ENCODE results near the gene UGT2B17. TPM values are rescaled to one million over a fixed set of nuclear protein-coding genes. Genes with fewer than 3 reads are reported as not detected.

The UGT2B17 gene
- total and polyA plus RNA-seq, 2 of the 4 experiments (the other 2 are of a cell fraction), result not detected

DNA sequence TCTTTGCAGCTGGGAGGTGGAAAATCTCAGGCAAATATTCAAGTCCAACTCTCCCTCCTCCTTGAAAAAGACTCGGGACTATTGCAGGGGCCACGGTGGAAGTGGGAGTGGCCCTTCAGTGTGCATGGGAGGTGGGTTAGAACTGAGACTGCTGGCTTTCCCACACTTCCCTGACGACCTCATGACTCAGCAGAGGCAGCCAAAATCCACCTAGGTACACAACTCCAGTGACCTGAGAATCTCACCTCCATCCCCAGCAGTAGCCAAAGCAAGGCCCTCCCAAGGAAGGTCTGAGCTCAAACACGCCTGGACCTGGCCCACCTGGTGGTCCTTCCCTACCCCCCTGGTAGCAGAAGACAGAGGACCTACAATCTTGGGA lies 6.2 kb upstream of the UGT2B17 start:
- no peak overlapping the region for H4K5ac ChIP-seq (ENCODE audit: low read depth, low read length)
- H2BK15ac ChIP-seq (ENCODE audit: low read depth, low read length), result no peak overlapping the region
- BruUV-seq (replicated peaks), result no TSS peak
- no peak overlapping the region for H2AFZ ChIP-seq (replicated peaks; ENCODE audit: low read length, poor library complexity)
- no peak overlapping the region for H4K8ac ChIP-seq (ENCODE audit: low read depth in 2 of 2, low read length in 2 of 2)
- no peak overlapping the region for H3K18ac ChIP-seq (ENCODE audit: low read depth, low read length)
- no peak for TF ChIP-seq RAD21 (IDR thresholded peaks at IDR 0.05; ENCODE audit: low read length)
- no peak for TF ChIP-seq POLR2A (IDR thresholded peaks at IDR 0.05; ENCODE audit: low read depth, low read length)
- no peak for TF ChIP-seq ELK1 (IDR thresholded peaks at IDR 0.05; ENCODE audit: borderline replicate concordance, low read depth, low read length)
- TF ChIP-seq MAFK (IDR thresholded peaks at IDR 0.05; ENCODE audit: low read depth, low read length), result no peak
- no peak for TF ChIP-seq CEBPB (IDR thresholded peaks at IDR 0.05; ENCODE audit: low read depth, low read length)
- no peak for TF ChIP-seq BHLHE40 (IDR thresholded peaks at IDR 0.05; ENCODE audit: low read depth, low read length)
- TF ChIP-seq, protein P1, sequence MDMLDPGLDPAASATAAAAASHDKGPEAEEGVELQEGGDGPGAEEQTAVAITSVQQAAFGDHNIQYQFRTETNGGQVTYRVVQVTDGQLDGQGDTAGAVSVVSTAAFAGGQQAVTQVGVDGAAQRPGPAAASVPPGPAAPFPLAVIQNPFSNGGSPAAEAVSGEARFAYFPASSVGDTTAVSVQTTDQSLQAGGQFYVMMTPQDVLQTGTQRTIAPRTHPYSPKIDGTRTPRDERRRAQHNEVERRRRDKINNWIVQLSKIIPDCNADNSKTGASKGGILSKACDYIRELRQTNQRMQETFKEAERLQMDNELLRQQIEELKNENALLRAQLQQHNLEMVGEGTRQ (IDR thresholded peaks at IDR 0.05; ENCODE audit: low read depth, low read length), result no peak
- TF ChIP-seq RCOR1 (IDR thresholded peaks at IDR 0.05; ENCODE audit: insufficient replicate concordance, low read length), result no peak
- no peak for TF ChIP-seq NFE2L2 (IDR thresholded peaks at IDR 0.05; ENCODE audit: low read depth, low read length)
- no peak for TF ChIP-seq MXI1 (IDR thresholded peaks at IDR 0.05; ENCODE audit: borderline replicate concordance, low read depth, low read length)
- TF ChIP-seq FOS (IDR thresholded peaks at IDR 0.05; ENCODE audit: low read depth, low read length), result no peak
- no peak for TF ChIP-seq CTCF (conservative IDR thresholded peaks at IDR 0.05; ENCODE audit: low read depth, low read length)
- ATAC-seq (ENCODE audit: low read depth), result no peak
- H3K4me2 ChIP-seq (ENCODE audit: low read depth, low read length), result no peak overlapping the region
- DNase-seq, result no peak
- H3K9me3 ChIP-seq (ENCODE audit: control insufficient read depth, insufficient read depth, low read length), result no peaks in the 10 kb centered on the region
- no peaks in the 10 kb centered on the region for H3K36me3 ChIP-seq (ENCODE audit: control insufficient read depth, insufficient read depth, low read length)
- no peaks in the 10 kb centered on the region for H4K20me1 ChIP-seq (ENCODE audit: insufficient read depth, low read length)
- H2AK5ac ChIP-seq (ENCODE audit: low read depth, low read length), result no peak overlapping the region
- H3K9me1 ChIP-seq (ENCODE audit: insufficient read depth, low read length), result no peaks in the 10 kb centered on the region
- H3K4me3 ChIP-seq (ENCODE audit: insufficient read depth, low read depth, low read length), result no peak overlapping the region
- H3K27me3 ChIP-seq (ENCODE audit: control insufficient read depth, insufficient read depth, low read length), result no peaks in the 10 kb centered on the region
- no peak overlapping the region for H2BK5ac ChIP-seq (ENCODE audit: low read depth, low read length, poor library complexity, severe bottlenecking)
- H3K56ac ChIP-seq (ENCODE audit: extremely low read depth, insufficient read depth, low read length), result no peak overlapping the region
- intact Hi-C loops (cut with micrococcal nuclease) (no loop called here), in situ Hi-C loops (cut with MboI; ENCODE audit: low sequenced_read_pairs) (no loop called here), dilution Hi-C loops (cut with HindIII; ENCODE audit: low sequenced_read_pairs, unreplicated experiment) (no loop called here)
- POLR2A ChIA-PET (ENCODE audit: unreplicated experiment), result no interaction called here
- H2BK20ac ChIP-seq (ENCODE audit: low read depth, low read length), result no peak overlapping the region
- WGBS, 2 experiments (ENCODE audit: extremely low coverage in 2 of 2, insufficient read length in 1 of 2), result no CpG with 5 or more reads among the region's 4 CpGs
- H2AK9ac ChIP-seq (replicated peaks; ENCODE audit: low read depth, low read length, poor library complexity), result no peak overlapping the region
- no peak overlapping the region for H3K4ac ChIP-seq (ENCODE audit: low read depth, low read length)
- H3K9ac ChIP-seq (ENCODE audit: low read depth, low read length), result no peak overlapping the region
- no peak overlapping the region for H3K14ac ChIP-seq (replicated peaks; ENCODE audit: low read depth, low read length)
- CTCF ChIA-PET, result no interaction called here
- no peak overlapping the region for H3K23ac ChIP-seq (ENCODE audit: low read depth, low read length)
- H3K79me1 ChIP-seq (ENCODE audit: low read depth in 1 of 2, low read length in 2 of 2), result no peaks in the 10 kb centered on the region
- no peak overlapping the region for H3K27ac ChIP-seq (ENCODE audit: insufficient read depth, low read length)
- no peak overlapping the region for H2BK120ac ChIP-seq (ENCODE audit: low read depth, low read length)
- H4K91ac ChIP-seq (ENCODE audit: insufficient read depth, low read depth, low read length), result no peak overlapping the region
- H3K4me1 ChIP-seq (ENCODE audit: control insufficient read depth, insufficient read depth, low read length), result no peaks in the 10 kb centered on the region
